ENCODE data around the gene CNPY4. TPM values are rescaled to one million over a fixed set of nuclear protein-coding genes. Genes with fewer than 3 reads are reported as not detected.
A peak's percentile ranks its signal among the peaks of the same experiment; 100 is the strongest.

CNPY4 gene
- total and polyA plus RNA-seq, 2 donors from 2014 or later = 11.6 to 22.0 TPM

DNA sequence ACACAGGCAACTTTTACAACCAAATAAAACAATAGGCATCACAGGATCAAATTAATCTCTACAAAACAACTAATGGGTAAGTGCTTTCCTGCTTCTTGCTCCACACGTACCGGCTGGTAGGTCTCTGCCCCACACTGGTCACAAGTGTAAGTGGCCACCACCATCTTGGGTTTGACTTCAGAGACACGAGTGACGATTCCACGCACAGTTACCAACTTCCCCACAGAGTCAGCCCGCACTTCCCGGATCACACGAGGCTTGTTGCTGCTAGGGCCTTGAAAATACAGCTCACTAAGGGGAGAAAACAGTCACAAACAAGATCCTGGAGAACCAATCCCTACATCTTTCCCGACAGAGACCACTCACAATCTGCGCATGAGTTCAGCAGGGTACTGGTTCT, 20.5 kb upstream of the CNPY4 start:
- Histone ChIP-seq H3K4me3 (ENCODE audit: low read length in 3 of 3) (no peak overlapping the region), H3K36me3 (ENCODE audit: control insufficient read depth in 2 of 3, insufficient read depth in 3 of 3, low read length in 3 of 3) (peaks cover 25 to 56% (median 28%) of the 10 kb centered on the region in 3 donors), H3K4me1 (ENCODE audit: control insufficient read depth in 2 of 3, insufficient read depth in 2 of 3, low read depth in 1 of 3, low read length in 3 of 3) (peaks cover 0 to 10% (median 6%) of the 10 kb centered on the region in 3 donors), H3K27me3 (ENCODE audit: control insufficient read depth, insufficient read depth, low read length) (no peaks in the 10 kb centered on the region), H3K27ac (ENCODE audit: low read depth in 2 of 2, low read length in 2 of 2) (no peak overlapping the region), H3K9ac (ENCODE audit: low read length in 3 of 3) (no peak overlapping the region), H3K9me3 (ENCODE audit: control insufficient read depth in 2 of 3, insufficient read depth in 1 of 3, low read length in 3 of 3) (no peaks in the 10 kb centered on the region)
- intact Hi-C loops (cut with DNase I) = no loop called here
- TF ChIP-seq, protein P1, sequence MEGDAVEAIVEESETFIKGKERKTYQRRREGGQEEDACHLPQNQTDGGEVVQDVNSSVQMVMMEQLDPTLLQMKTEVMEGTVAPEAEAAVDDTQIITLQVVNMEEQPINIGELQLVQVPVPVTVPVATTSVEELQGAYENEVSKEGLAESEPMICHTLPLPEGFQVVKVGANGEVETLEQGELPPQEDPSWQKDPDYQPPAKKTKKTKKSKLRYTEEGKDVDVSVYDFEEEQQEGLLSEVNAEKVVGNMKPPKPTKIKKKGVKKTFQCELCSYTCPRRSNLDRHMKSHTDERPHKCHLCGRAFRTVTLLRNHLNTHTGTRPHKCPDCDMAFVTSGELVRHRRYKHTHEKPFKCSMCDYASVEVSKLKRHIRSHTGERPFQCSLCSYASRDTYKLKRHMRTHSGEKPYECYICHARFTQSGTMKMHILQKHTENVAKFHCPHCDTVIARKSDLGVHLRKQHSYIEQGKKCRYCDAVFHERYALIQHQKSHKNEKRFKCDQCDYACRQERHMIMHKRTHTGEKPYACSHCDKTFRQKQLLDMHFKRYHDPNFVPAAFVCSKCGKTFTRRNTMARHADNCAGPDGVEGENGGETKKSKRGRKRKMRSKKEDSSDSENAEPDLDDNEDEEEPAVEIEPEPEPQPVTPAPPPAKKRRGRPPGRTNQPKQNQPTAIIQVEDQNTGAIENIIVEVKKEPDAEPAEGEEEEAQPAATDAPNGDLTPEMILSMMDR (IDR thresholded peaks at IDR 0.05; ENCODE audit: borderline replicate concordance, extremely low read depth, insufficient read depth) = no peak
- FAIRE-seq = no peak
- no peak for DNase-seq

DNA sequence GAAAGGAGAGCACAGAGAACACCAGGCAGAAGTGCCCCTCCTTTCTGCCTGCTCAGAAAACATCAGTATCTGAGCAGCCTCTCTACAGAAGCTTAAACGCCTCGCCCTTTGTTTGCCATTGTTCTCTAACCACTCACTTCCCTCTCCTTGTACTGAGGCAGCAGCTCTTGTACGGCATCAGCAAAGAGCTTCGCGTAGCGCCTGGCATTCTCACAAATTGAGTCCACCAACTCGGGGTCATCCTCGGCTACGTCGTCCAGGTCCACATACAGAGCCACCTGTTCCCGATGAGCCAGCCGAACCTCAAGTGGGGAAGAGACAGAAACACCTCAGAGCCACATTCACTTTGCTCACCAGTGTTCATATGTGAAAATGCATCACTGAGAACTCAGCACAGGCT, 20.0 kb upstream of the CNPY4 start:
- TF ChIP-seq, protein P1 (IDR thresholded peaks at IDR 0.05; ENCODE audit: borderline replicate concordance, extremely low read depth, insufficient read depth) = no peak

DNA sequence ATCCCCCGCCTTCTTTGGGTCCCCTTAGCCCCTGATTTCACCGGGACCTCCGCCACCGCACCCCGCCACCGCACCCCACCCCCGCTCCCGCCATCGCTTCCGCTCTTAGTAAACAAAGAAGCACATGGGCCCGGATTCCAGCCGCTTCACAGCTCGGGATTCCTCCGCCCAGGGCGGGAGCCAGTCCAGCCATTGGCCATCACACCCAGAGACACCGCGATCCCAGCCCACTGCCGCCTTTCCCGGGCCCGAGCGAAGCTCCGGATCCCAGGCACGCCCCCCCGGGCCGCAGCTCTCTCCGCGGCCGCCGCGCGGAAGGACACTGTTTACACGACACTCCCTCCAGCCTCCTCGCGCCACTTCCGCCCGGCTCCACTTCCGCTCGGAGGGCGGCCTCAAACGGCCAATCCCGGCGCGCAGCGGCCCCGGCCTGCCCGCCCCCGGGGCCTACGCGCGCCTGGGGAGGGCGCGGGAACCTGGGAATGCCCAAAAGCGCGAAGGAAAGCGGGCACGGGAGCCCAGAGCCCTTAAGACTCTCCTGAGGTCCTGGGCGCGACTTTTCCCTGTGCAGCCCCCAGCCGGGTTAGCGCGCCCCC, 18.9 kb upstream of the CNPY4 start:
- no peak for FAIRE-seq

More for the DNA sequence above, 20.0 kb upstream of the CNPY4 start:
- H3K9ac ChIP-seq (ENCODE audit: low read length in 3 of 3) = peak overlapping the region in 2 of 3 donors; percentile 22 to 66
- H3K9me3 ChIP-seq (ENCODE audit: control insufficient read depth in 2 of 3, insufficient read depth in 1 of 3, low read length in 3 of 3) = no peaks in the 10 kb centered on the region
- DNase-seq = no peak
- H3K27me3 ChIP-seq (ENCODE audit: control insufficient read depth, insufficient read depth, low read length) = no peaks in the 10 kb centered on the region
- H3K4me1 ChIP-seq (ENCODE audit: control insufficient read depth in 2 of 3, insufficient read depth in 2 of 3, low read depth in 1 of 3, low read length in 3 of 3) = peaks cover 0 to 10% (median 6%) of the 10 kb centered on the region in 3 donors
- H3K4me3 ChIP-seq (ENCODE audit: low read length in 3 of 3) = peak overlapping the region; percentile 59 to 84 (median 83)
- H3K27ac ChIP-seq (ENCODE audit: low read depth in 2 of 2, low read length in 2 of 2) = no peak overlapping the region
- no peak for FAIRE-seq
- peaks cover 22 to 53% (median 26%) of the 10 kb centered on the region in 3 donors for H3K36me3 ChIP-seq (ENCODE audit: control insufficient read depth in 2 of 3, insufficient read depth in 3 of 3, low read length in 3 of 3)
- intact Hi-C loops (cut with DNase I) = no loop called here

More for the DNA sequence above, 18.9 kb upstream of the CNPY4 start:
- intact Hi-C loops (cut with DNase I) = no loop called here
- peaks cover 0 to 10% (median 6%) of the 10 kb centered on the region in 3 donors for H3K4me1 ChIP-seq (ENCODE audit: control insufficient read depth in 2 of 3, insufficient read depth in 2 of 3, low read depth in 1 of 3, low read length in 3 of 3)
- peak overlapping the region; percentile 63 to 83 for H3K27ac ChIP-seq (ENCODE audit: low read depth in 2 of 2, low read length in 2 of 2)
- H3K27me3 ChIP-seq (ENCODE audit: control insufficient read depth, insufficient read depth, low read length) = no peaks in the 10 kb centered on the region
- H3K36me3 ChIP-seq (ENCODE audit: control insufficient read depth in 2 of 3, insufficient read depth in 3 of 3, low read length in 3 of 3) = peaks cover 22 to 43% (median 23%) of the 10 kb centered on the region in 3 donors
- peak overlapping the region in 2 of 3 donors; percentile 22 to 66 for H3K9ac ChIP-seq (ENCODE audit: low read length in 3 of 3)
- peak overlapping the region; percentile 69 to 84 (median 83) for H3K4me3 ChIP-seq (ENCODE audit: low read length in 3 of 3)
- peak; percentile 98 to 99 (median 98) for DNase-seq
- TF ChIP-seq, protein P1 (IDR thresholded peaks at IDR 0.05; ENCODE audit: borderline replicate concordance, extremely low read depth, insufficient read depth) = no peak
- H3K9me3 ChIP-seq (ENCODE audit: control insufficient read depth in 2 of 3, insufficient read depth in 1 of 3, low read length in 3 of 3) = no peaks in the 10 kb centered on the region

All from kidney (tissue), 14 donors.